Adrenal gland (tissue), 5 donors: Measurements from ENCODE around the gene CCDC63.

ENCODE experiments used
- CTCF ChIP-seq, 6 experiments: fragments of 450-650 bp in 4 of 6; fragments of 200-600 bp in 2 of 6; sonication (generic) in 1 of 6; IDR thresholded peaks; 1 replicate in 5 of 6; 2 replicates in 1 of 6; pipeline versions ENCODE4 v1.5.1 to v1.8.0; 2016 to 2021; ENCODE audit warnings: antibody characterized with exemption in 6 of 6, mild to moderate bottlenecking in 2 of 6, moderate library complexity in 1 of 6
- POLR2A ChIP-seq, 2 donors: fragments of 450-650 bp; IDR thresholded peaks; one replicate each; pipeline ENCODE4 v1.6.1; 2017; ENCODE audit warnings: antibody characterized with exemption in 2 of 2, mild to moderate bottlenecking in 2 of 2, moderate library complexity in 1 of 2
- donor health status: DM: no; HTN: no; CAD: no.

- TF ChIP-seq CTCF (IDR thresholded peaks at IDR 0.05) (no peak), POLR2A (IDR thresholded peaks at IDR 0.05) (no peak)
Measured at GRCh38 chr12:110865521-110865920, 18.7 kb downstream of the CCDC63 start.
